Ascending aorta (tissue), 2 donors: ENCODE results near the gene KRABD2. TPM values are rescaled to one million over a fixed set of nuclear protein-coding genes. Genes with fewer than 3 reads are reported as not detected.

ENCODE experiments used
- DNase-seq, 2 donors: peaks; one replicate each; pipeline ENCODE4 v3.0.0-alpha.2; 2019; ENCODE audit warnings: low spot score in 2 of 2
- H3K27ac ChIP-seq, 2 donors: fragments of 200-600 bp; sonication (generic); one replicate each; pipeline ENCODE4 v1.5.1; 2016 to 2017; ENCODE audit warnings: mild to moderate bottlenecking in 1 of 2
- H3K27me3 ChIP-seq: fragments of 200-600 bp; sonication (generic); one replicate; pipeline ENCODE4 v1.5.1; 2017
- H3K36me3 ChIP-seq, 2 donors: fragments of 200-600 bp; sonication (generic); one replicate each; pipeline ENCODE4 v1.5.1; 2016
- H3K4me1 ChIP-seq, 2 donors: fragments of 200-600 bp; sonication (generic); one replicate each; pipeline ENCODE4 v1.5.1; 2016 to 2017; ENCODE audit warnings: mild to moderate bottlenecking in 1 of 2
- H3K4me3 ChIP-seq, 2 donors: fragments of 200-600 bp; sonication (generic); one replicate each; pipeline ENCODE4 v1.5.1; 2016 to 2017; ENCODE audit warnings: mild to moderate bottlenecking in 1 of 2
- H3K9me3 ChIP-seq, 2 donors: fragments of 200-600 bp; sonication (generic); one replicate each; pipeline ENCODE4 v1.5.1; 2016
- CTCF ChIP-seq, 3 experiments: fragments of 200-600 bp in 2 of 3; fragments of 450-650 bp in 1 of 3; sonication (generic) in 2 of 3; IDR thresholded peaks; one replicate each; pipeline ENCODE4 v1.5.1; 2016 to 2019; ENCODE audit warnings: antibody characterized with exemption in 3 of 3, mild to moderate bottlenecking in 1 of 3, moderate library complexity in 1 of 3
- intact Hi-C: fragments of 100-400 bp; cut with DNase I; formaldehyde crosslinking; loops from one replicate; pipeline ENCODE4 v1.15.1; 2023
- total RNA-seq: library from RNA; depleted of rRNA; stranded (reverse); fragments of >200 nt; gene quantifications from one replicate; pipeline ENCODE4 v1.1.0, GENCODE V29; 2016

The KRABD2 gene

GRCh38 chr17:8337802-8338752 is 38.4 kb downstream of the KRABD2 start:
- Histone ChIP-seq H3K4me1 (no peaks in the 10 kb centered on the region), H3K27ac (no peak overlapping the region), H3K4me3 (peak overlapping the region in 1 of 2 donors; percentile 53), H3K27me3 (no peaks in the 10 kb centered on the region), H3K9me3 (no peaks in the 10 kb centered on the region), H3K36me3 (no peaks in the 10 kb centered on the region)
- TF ChIP-seq CTCF (IDR thresholded peaks at IDR 0.05) = no peak
- intact Hi-C loops = no loop called here
- no peak for DNase-seq

- no peak overlapping the region for H3K4me3 ChIP-seq
- no peaks in the 10 kb centered on the region for H3K9me3 ChIP-seq
- no peaks in the 10 kb centered on the region for H3K36me3 ChIP-seq
- H3K27ac ChIP-seq = no peak overlapping the region
- TF ChIP-seq CTCF (IDR thresholded peaks at IDR 0.05) = no peak
- no peak for DNase-seq
- no peaks in the 10 kb centered on the region for H3K4me1 ChIP-seq
- H3K27me3 ChIP-seq = no peaks in the 10 kb centered on the region
- intact Hi-C loops = no loop called here
These were observed 43.2 kb downstream of the KRABD2 start for GRCh38 chr17:8333281-8333680.

- TF ChIP-seq CTCF (IDR thresholded peaks at IDR 0.05) = no peak
- H3K27ac ChIP-seq = no peak overlapping the region
- H3K9me3 ChIP-seq = no peaks in the 10 kb centered on the region
- H3K36me3 ChIP-seq = no peaks in the 10 kb centered on the region
- intact Hi-C loops = no loop called here
- no peak for DNase-seq
- no peaks in the 10 kb centered on the region for H3K27me3 ChIP-seq
- no peak overlapping the region for H3K4me3 ChIP-seq
- H3K4me1 ChIP-seq = no peaks in the 10 kb centered on the region
These were observed 43.8 kb downstream of the KRABD2 start for GRCh38 chr17:8332688-8333087.

GRCh38 chr17:8332128-8332527 is 44.4 kb downstream of the KRABD2 start:
- Histone ChIP-seq H3K4me3 (no peak overlapping the region), H3K27ac (no peak overlapping the region), H3K36me3 (no peaks in the 10 kb centered on the region), H3K4me1 (peaks cover 0 to 3% of the 10 kb centered on the region in 2 donors), H3K9me3 (no peaks in the 10 kb centered on the region), H3K27me3 (no peaks in the 10 kb centered on the region)
- intact Hi-C loops = no loop called here
- DNase-seq = no peak
- TF ChIP-seq CTCF (IDR thresholded peaks at IDR 0.05) = no peak

- no peak for TF ChIP-seq CTCF (IDR thresholded peaks at IDR 0.05)
- intact Hi-C loops = no loop called here
- no peak overlapping the region for H3K27ac ChIP-seq
These were observed 49.2 kb downstream of the KRABD2 start for GRCh38 chr17:8327303-8327649.

More at GRCh38 chr17:8327303-8327649, 49.2 kb downstream of the KRABD2 start:
- Histone ChIP-seq H3K4me1 (peaks cover 3 to 8% of the 10 kb centered on the region in 2 donors), H3K4me3 (peak overlapping the region; percentile 54 to 70), H3K27me3 (no peaks in the 10 kb centered on the region), H3K9me3 (no peaks in the 10 kb centered on the region), H3K36me3 (no peaks in the 10 kb centered on the region)
- DNase-seq = no peak

Other genes with a start within 250 kb of the KRABD2 start
- gene PER1, start 224.3 kb downstream of the KRABD2 start, total RNA-seq = 178 TPM
- gene VAMP2, start 213.8 kb downstream of the KRABD2 start, total RNA-seq = 28.3 TPM
- 1.6 TPM for gene TMEM107, start 200.3 kb downstream of the KRABD2 start, total RNA-seq
- gene BORCS6, start 186.5 kb downstream of the KRABD2 start, total RNA-seq = 29.5 TPM
- gene AURKB, start 166.1 kb downstream of the KRABD2 start, total RNA-seq = not detected
- gene CTC1, start 128.6 kb downstream of the KRABD2 start, total RNA-seq = 18.8 TPM
- gene PFAS, start 127.4 kb downstream of the KRABD2 start, total RNA-seq = 108 TPM
- 15.5 TPM for gene RANGRF, start 88.0 kb downstream of the KRABD2 start, total RNA-seq
- gene SLC25A35, start 81.3 kb downstream of the KRABD2 start, total RNA-seq = 0.53 TPM
- 321 TPM for gene ARHGEF15, start 66.5 kb downstream of the KRABD2 start, total RNA-seq
- not detected for gene ODF4, start 36.9 kb downstream of the KRABD2 start, total RNA-seq
- 1,547 TPM for gene RPL26, start 6.5 kb upstream of the KRABD2 start, total RNA-seq
- gene RNF222, start 21.1 kb upstream of the KRABD2 start, total RNA-seq = not detected
- gene NDEL1, start 59.2 kb upstream of the KRABD2 start, total RNA-seq = 103 TPM